ENCODE data around the gene NBEA.

GRCh38 chr13:35285677-35286076 lies 343.6 kb downstream of the NBEA start:
- TF ChIP-seq CTCF (IDR thresholded peaks at IDR 0.05), result no peak
- no peak for TF ChIP-seq POLR2A (IDR thresholded peaks at IDR 0.05)
- no peak for TF ChIP-seq POLR2AphosphoS5 (IDR thresholded peaks at IDR 0.05)
- no peak for TF ChIP-seq EP300 (IDR thresholded peaks at IDR 0.05)

Data from stomach (tissue), 4 donors.